Measurements from ENCODE around the gene GFER. TPM values are rescaled to one million over a fixed set of nuclear protein-coding genes. Genes with fewer than 3 reads are reported as not detected.
A peak's percentile ranks its signal among the peaks of the same experiment; 100 is the strongest.
"Not testable (repeated sequence)": the region's sequence is repeated elsewhere in the genome, so short reads cannot be mapped to it uniquely, and the experiment has no call there.

The GFER gene
- polyA plus RNA-seq (2013, experiment 1 of 4), result 36.5 TPM
- 34.0 TPM for polyA plus RNA-seq (2013, experiment 2 of 4)
- 23.2 TPM for polyA plus RNA-seq (2013, experiment 3 of 4)
- 28.1 TPM for polyA plus RNA-seq (2013, experiment 4 of 4)

DNA sequence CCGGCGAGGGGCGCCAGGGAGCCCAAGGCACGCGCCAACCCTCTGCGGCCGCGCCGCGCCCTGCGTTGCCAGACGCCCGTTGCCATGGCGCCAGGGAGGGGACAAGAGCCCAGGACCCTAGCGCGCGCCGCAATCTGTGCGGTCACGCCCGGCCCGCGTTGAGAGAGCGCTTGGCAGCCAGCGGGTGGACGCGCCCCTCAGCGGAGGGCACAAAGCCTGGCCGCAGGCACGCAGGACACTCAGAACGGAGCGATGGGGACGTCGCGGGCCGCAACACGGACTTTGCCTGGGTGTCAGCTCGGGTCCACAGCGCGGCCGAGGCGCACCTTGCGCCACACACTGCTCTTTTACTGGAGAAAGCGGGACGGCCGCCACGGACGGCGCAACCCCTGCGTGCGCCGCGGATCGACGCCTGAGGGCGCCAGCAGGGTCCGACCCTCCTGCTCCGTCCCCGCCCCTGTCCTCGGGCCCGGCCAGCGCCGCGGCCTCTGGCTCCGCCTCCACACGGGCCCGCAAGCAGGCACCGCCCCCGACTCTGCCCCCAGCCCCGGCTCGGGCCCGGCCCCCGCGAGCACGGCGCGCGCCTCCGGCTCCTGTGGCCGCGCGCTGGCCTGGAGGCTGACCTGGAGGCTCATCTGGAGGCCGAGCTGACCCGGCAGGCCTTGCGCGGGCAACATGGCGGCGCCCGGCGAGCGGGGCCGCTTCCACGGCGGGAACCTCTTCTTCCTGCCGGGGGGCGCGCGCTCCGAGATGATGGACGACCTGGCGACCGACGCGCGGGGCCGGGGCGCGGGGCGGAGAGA, at the start of gene GFER:
Gene GFER (plus strand): TSS at position 650 of the 803 bp plus-strand sequence. CDS start 26 bp downstream, at position 676.
- H3K4me1 ChIP-seq (ENCODE audit: control insufficient read depth, insufficient read depth, low read length), result peaks cover 26% of the 10 kb centered on the region
- peaks cover 18% of the 10 kb centered on the region for H3K36me3 ChIP-seq (ENCODE audit: control insufficient read depth, insufficient read depth, low read length)
- peak within 1 kb of the TSS; percentile 95 for H3K27ac ChIP-seq (ENCODE audit: insufficient read depth, low read depth, low read length, poor library complexity, severe bottlenecking)
- H3K9me3 ChIP-seq (ENCODE audit: control insufficient read depth, low read length), result no peaks in the 10 kb centered on the region
- WGBS, 2 experiments, result 0 to 1% methylated on average over 109 of the region's 109 CpGs
- peaks cover 51% of the 10 kb centered on the region for H3K27me3 ChIP-seq (ENCODE audit: control insufficient read depth, insufficient read depth, low read length, poor library complexity, severe bottlenecking)
- peak within 1 kb of the TSS; percentile 71 for H3K4me3 ChIP-seq (ENCODE audit: insufficient read depth, low read depth, low read length)

GRCh38 chr16:1936945-1937479, 47.0 kb upstream of the GFER start:
- Histone ChIP-seq H3K9me3 (ENCODE audit: control insufficient read depth, low read length) (no peaks in the 10 kb centered on the region), H3K27ac (ENCODE audit: insufficient read depth, low read depth, low read length, poor library complexity, severe bottlenecking) (no peak overlapping the region), H3K36me3 (ENCODE audit: control insufficient read depth, insufficient read depth, low read length) (peaks cover 8% of the 10 kb centered on the region), H3K27me3 (ENCODE audit: control insufficient read depth, insufficient read depth, low read length, poor library complexity, severe bottlenecking) (no peaks in the 10 kb centered on the region), H3K4me1 (ENCODE audit: control insufficient read depth, insufficient read depth, low read length) (peaks cover under 1% of the 10 kb centered on the region), H3K4me3 (ENCODE audit: insufficient read depth, low read depth, low read length) (no peak overlapping the region)
- 94 to 95% methylated on average over 9 to 11 of the region's 11 CpGs for WGBS, 2 experiments

GRCh38 chr16:1938316-1938715, 45.7 kb upstream of the GFER start:
- H3K9me3 ChIP-seq (ENCODE audit: control insufficient read depth, low read length), result no peaks in the 10 kb centered on the region

DNA sequence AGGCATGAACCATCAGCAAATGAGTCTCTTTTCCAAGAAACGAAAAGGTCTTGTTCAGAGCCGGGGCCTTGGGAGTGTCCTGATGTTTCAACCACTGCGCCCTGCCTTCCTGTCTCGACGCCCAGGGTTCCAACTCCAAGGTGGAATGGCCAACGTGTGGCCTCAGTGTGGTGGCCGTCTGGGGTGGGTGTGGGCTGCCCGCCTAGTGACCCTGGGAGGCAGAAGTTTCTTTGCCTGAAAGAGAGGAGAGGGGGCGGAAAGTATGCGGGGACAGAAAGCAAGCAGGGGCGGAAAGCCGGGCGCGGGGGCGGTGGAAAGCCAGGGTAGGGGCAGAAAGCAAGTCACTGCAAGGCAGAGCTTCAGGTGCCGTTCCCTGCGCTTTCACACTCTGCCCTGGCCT, 45.1 kb upstream of the GFER start:
- Histone ChIP-seq H3K27me3 (ENCODE audit: control insufficient read depth, insufficient read depth, low read length, poor library complexity, severe bottlenecking) (no peaks in the 10 kb centered on the region), H3K27ac (ENCODE audit: insufficient read depth, low read depth, low read length, poor library complexity, severe bottlenecking) (no peak overlapping the region), H3K9me3 (ENCODE audit: control insufficient read depth, low read length) (no peaks in the 10 kb centered on the region), H3K4me1 (ENCODE audit: control insufficient read depth, insufficient read depth, low read length) (peaks cover 5% of the 10 kb centered on the region), H3K36me3 (ENCODE audit: control insufficient read depth, insufficient read depth, low read length) (peaks cover 8% of the 10 kb centered on the region), H3K4me3 (ENCODE audit: insufficient read depth, low read depth, low read length) (no peak overlapping the region)
- WGBS, 2 experiments, result 94 to 96% methylated on average over 17 of the region's 17 CpGs

More at GRCh38 chr16:1938316-1938715, 45.7 kb upstream of the GFER start:
- Histone ChIP-seq H3K27me3 (ENCODE audit: control insufficient read depth, insufficient read depth, low read length, poor library complexity, severe bottlenecking) (no peaks in the 10 kb centered on the region), H3K36me3 (ENCODE audit: control insufficient read depth, insufficient read depth, low read length) (peaks cover 8% of the 10 kb centered on the region), H3K4me3 (ENCODE audit: insufficient read depth, low read depth, low read length) (no peak overlapping the region), H3K4me1 (ENCODE audit: control insufficient read depth, insufficient read depth, low read length) (peaks cover 5% of the 10 kb centered on the region), H3K27ac (ENCODE audit: insufficient read depth, low read depth, low read length, poor library complexity, severe bottlenecking) (no peak overlapping the region)
- 96% methylated on average over 10 of the region's 10 CpGs for WGBS, 2 experiments

DNA sequence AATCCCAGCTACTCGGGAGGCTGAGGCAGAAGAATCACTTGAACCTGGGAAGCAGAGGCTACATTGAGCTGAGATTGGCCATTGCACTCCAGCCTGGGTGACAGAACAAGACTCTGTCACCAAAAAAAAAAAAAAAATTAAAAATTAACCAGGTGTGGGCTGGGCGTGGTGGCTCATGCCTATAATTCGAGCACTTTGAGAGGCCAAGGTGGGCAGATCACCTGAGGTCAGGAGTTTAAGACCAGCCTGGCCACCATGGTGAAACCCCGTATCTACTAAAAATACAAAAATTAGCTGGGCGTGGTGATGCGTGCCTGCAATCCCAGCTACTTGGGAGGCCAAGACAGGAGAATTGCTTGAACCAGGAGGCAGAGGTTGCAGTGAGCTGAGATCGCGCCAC, 44.2 kb upstream of the GFER start:
- not testable (repeated sequence) for H3K27ac ChIP-seq (ENCODE audit: insufficient read depth, low read depth, low read length, poor library complexity, severe bottlenecking); H3K27me3 ChIP-seq (ENCODE audit: control insufficient read depth, insufficient read depth, low read length, poor library complexity, severe bottlenecking); H3K9me3 ChIP-seq (ENCODE audit: control insufficient read depth, low read length); H3K4me3 ChIP-seq (ENCODE audit: insufficient read depth, low read depth, low read length); H3K36me3 ChIP-seq (ENCODE audit: control insufficient read depth, insufficient read depth, low read length); H3K4me1 ChIP-seq (ENCODE audit: control insufficient read depth, insufficient read depth, low read length)
- WGBS, 2 experiments, result 94 to 95% methylated on average over 8 of the region's 8 CpGs

DNA sequence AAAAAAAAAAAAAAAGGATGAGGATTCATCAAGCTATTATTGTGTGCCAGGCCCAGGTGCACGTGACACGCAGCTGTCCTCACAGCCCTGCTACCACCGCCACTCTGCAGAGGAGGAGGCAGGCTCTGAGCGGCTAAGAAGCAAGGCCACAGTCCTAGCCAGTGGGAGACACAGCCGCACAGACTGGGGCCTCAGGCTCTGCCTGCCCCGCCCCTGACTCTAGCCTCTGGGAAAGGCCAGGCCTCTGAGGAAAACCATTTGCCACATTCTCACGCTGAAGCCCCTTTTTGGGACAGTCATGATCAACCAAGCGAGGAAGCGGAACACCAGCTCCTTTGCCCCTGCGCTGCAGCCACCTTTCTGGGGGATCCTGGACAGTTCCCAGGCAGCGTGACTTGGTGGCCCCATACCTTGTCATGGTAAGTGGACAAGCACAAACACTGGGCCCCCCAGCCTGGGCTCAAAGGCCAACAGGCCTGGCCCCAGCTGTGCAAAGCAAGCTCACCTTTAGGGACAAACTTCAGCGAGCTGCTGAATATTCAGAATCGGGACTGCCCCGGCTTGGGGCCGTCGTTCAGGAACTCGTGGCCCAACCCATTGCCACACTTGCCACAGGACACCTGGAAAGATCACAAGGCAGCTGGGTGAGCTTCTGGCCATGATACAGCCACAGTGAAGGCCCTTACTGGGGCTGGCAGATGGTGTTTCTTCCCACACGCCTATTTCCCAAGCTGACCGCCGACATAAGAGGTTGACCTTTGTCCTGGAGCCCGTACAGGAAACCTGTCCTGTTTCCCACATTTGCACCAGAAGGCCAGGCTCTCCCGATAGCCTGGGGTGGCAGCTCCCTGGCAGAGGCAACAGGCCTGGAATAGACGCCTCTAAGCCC, 43.5 kb upstream of the GFER start:
- Histone ChIP-seq H3K27ac (ENCODE audit: insufficient read depth, low read depth, low read length, poor library complexity, severe bottlenecking) (no peak overlapping the region), H3K36me3 (ENCODE audit: control insufficient read depth, insufficient read depth, low read length) (peaks cover 8% of the 10 kb centered on the region), H3K4me1 (ENCODE audit: control insufficient read depth, insufficient read depth, low read length) (peaks cover 5% of the 10 kb centered on the region), H3K27me3 (ENCODE audit: control insufficient read depth, insufficient read depth, low read length, poor library complexity, severe bottlenecking) (no peaks in the 10 kb centered on the region), H3K9me3 (ENCODE audit: control insufficient read depth, low read length) (no peaks in the 10 kb centered on the region), H3K4me3 (ENCODE audit: insufficient read depth, low read depth, low read length) (no peak overlapping the region)
- 96% methylated on average over 23 of the region's 23 CpGs for WGBS, 2 experiments

DNA sequence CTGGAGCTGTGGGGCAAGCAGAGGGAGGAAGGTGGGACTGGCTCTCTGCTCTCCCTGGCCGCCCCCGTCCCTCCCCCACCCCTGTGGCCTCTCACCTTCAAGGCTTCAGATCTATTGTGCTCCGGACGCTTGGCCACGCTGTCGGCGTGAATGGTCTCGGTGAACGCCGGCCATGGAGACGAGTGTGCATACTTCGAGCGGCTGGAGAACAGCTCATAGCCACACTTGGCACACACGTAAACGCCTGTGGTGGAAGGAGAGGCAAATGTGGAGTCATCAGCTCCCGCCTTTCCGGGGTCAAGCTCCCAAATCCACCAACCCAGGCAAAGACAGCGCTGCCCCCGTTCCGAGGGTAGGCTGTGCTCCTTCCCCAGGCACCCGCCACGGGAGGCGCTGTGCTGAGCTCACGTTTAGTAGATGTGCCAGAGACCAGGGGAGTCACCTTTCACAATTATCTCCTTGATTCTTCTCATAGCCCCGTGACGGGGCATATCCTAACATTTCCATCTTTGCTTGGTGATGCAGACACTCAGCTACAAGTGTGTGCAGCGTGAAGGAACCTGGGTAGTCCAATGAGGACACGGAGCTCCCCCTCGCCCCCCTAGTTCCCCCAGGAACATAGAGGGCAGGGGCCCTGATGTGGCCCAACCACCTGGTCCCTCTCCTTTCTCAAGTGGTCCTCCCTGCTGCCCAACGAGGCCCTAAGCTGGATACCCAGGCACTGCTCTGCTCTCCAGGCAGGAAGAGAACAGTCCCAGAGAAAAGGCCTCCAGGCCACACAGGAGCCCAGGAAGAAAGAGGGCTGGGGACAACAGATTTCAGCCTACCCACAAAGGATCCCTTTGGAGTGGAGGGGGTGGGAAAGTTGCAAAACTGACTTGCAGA, 42.6 kb upstream of the GFER start:
- WGBS, 2 experiments, result 85 to 90% methylated on average over 30 of the region's 30 CpGs
- H3K4me3 ChIP-seq (ENCODE audit: insufficient read depth, low read depth, low read length), result no peak overlapping the region

DNA sequence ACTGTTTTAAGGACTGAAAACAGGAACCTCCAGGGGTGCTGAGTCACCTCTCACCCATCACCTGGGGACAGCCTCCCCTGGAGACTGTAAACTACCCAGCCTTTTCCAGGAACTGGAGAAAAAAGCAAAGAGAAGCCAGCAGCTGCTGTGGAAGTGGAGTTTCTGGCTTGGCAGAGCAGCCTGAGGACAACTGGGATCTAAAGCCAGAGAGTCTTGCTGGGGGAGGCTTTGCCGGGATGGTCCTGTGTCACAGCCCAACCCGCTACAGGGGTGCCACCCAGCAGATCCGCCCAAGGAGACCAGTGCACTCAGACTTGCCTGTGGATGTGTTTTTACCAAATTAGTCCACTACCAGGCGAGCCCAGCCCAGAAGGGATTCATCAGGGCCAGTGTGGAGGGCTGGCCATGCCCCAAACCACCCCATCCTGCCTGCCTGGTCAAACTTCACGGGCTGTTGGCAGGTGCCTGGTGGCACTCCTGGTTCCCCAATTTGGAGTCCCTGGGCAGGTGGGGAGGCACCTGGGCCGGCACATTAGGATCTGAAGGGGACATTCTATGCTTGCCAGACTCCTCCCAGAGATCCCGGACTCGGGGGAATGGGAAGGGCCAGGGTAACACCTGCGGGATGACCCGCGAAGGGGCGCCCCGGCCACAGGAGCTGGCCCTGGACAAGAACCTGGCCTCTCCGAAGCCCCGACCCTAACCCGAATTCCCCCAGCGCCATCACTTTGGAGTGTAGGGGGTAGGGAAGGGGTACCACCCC, 41.8 kb upstream of the GFER start:
- Histone ChIP-seq H3K4me1 (ENCODE audit: control insufficient read depth, insufficient read depth, low read length) (peaks cover 5% of the 10 kb centered on the region), H3K27ac (ENCODE audit: insufficient read depth, low read depth, low read length, poor library complexity, severe bottlenecking) (no peak overlapping the region), H3K4me3 (ENCODE audit: insufficient read depth, low read depth, low read length) (peak overlapping the region; percentile 83), H3K27me3 (ENCODE audit: control insufficient read depth, insufficient read depth, low read length, poor library complexity, severe bottlenecking) (no peaks in the 10 kb centered on the region), H3K36me3 (ENCODE audit: control insufficient read depth, insufficient read depth, low read length) (peaks cover 8% of the 10 kb centered on the region), H3K9me3 (ENCODE audit: control insufficient read depth, low read length) (no peaks in the 10 kb centered on the region)
- 40% methylated on average over 17 of the region's 17 CpGs for WGBS, 2 experiments

More for the DNA sequence above, 42.6 kb upstream of the GFER start:
- H3K4me1 ChIP-seq (ENCODE audit: control insufficient read depth, insufficient read depth, low read length), result peaks cover 5% of the 10 kb centered on the region
- H3K27me3 ChIP-seq (ENCODE audit: control insufficient read depth, insufficient read depth, low read length, poor library complexity, severe bottlenecking), result no peaks in the 10 kb centered on the region
- no peaks in the 10 kb centered on the region for H3K9me3 ChIP-seq (ENCODE audit: control insufficient read depth, low read length)
- H3K27ac ChIP-seq (ENCODE audit: insufficient read depth, low read depth, low read length, poor library complexity, severe bottlenecking), result no peak overlapping the region
- H3K36me3 ChIP-seq (ENCODE audit: control insufficient read depth, insufficient read depth, low read length), result peaks cover 8% of the 10 kb centered on the region
